SK-N-SH (cell line): ENCODE measurements around the gene CADM1. TPM values are rescaled to one million over a fixed set of nuclear protein-coding genes. Genes with fewer than 3 reads are reported as not detected.

Experiments used
- CTCF ChIA-PET: fragments of 300-600, 350-600 bp; formaldehyde crosslinking; extraction: SDS; loops from one replicate; lab custom pipeline; 2021; lab: Yijun Ruan, JAX
- POLR2A ChIA-PET: fragments of 350-600 bp; sonication (Branson Sonifier 250); formaldehyde crosslinking; extraction: SDS; loops from one replicate; lab custom pipeline; 2020; ENCODE audit warnings: antibody characterized with exemption, inconsistent platforms; lab: Yijun Ruan, JAX
- DNase-seq: peaks from one replicate; pipeline ENCODE4 v3.0.0; 2012
- H2AFZ ChIP-seq: fragments of 200-600 bp; sonication (generic); 2 replicates; pipeline ENCODE4 v1.8.1; 2016; ENCODE audit warnings: antibody characterized with exemption, mild to moderate bottlenecking, low read depth
- H3F3A ChIP-seq: fragments of 200-600 bp; sonication (generic); replicated peaks from 2 replicates; pipeline ENCODE3; 2016; ENCODE audit warnings: antibody characterized with exemption, mild to moderate bottlenecking; ENCODE audit not compliant: insufficient read depth
- H3K27ac ChIP-seq, 2 experiments: fragments of 200-500 bp in 1 of 2; fragments of 200-600 bp in 1 of 2; sonication (Bioruptor generic) in 1 of 2; sonication (generic), shearing (Covaris generic) in 1 of 2; 2 replicates each; pipeline versions ENCODE4 v1.5.1 to v1.6.1; 2014 to 2016; ENCODE audit warnings: low read depth in 2 of 2, inconsistent platforms in 1 of 2, low read length in 1 of 2, mild to moderate bottlenecking in 1 of 2, mixed read lengths in 1 of 2
- H3K27me3 ChIP-seq: fragments of 200-600 bp; sonication (generic), shearing (Covaris generic); 2 replicates; pipeline ENCODE4 v1.6.1; 2016; ENCODE audit warnings: mixed run types; ENCODE audit not compliant: insufficient read depth
- H3K36me3 ChIP-seq, 2 experiments: fragments of 200-500 bp in 1 of 2; fragments of 200-600 bp in 1 of 2; sonication (Bioruptor generic) in 1 of 2; sonication (generic) in 1 of 2; replicated peaks in 1 of 2; 2 replicates each; pipeline versions ENCODE3 to v1.5.1; 2014 to 2016; ENCODE audit warnings: low read length in 1 of 2, mild to moderate bottlenecking in 1 of 2; ENCODE audit not compliant: insufficient read depth in 2 of 2, control insufficient read depth in 1 of 2
- H3K4me1 ChIP-seq, 2 experiments: fragments of 200-500 bp in 1 of 2; fragments of 200-600 bp in 1 of 2; sonication (Bioruptor generic) in 1 of 2; sonication (generic), shearing (Covaris generic) in 1 of 2; 2 replicates each; pipeline versions ENCODE4 v1.5.1 to v1.6.1; 2014 to 2016; ENCODE audit warnings: low read depth in 1 of 2, low read length in 1 of 2, mixed run types in 1 of 2; ENCODE audit not compliant: insufficient read depth in 2 of 2, control insufficient read depth in 1 of 2
- H3K4me2 ChIP-seq: fragments of 200-600 bp; sonication (generic), shearing (Covaris generic); 2 replicates; pipeline ENCODE4 v1.6.1; 2017; ENCODE audit warnings: mixed run types
- H3K4me3 ChIP-seq, 2 experiments: fragments of 200-500 bp in 1 of 2; fragments of 200-600 bp in 1 of 2; sonication (Bioruptor generic) in 1 of 2; sonication (generic), shearing (Covaris generic) in 1 of 2; 2 replicates each; pipeline versions ENCODE4 v1.5.1 to v1.8.1; 2014 to 2016; ENCODE audit warnings: low read depth in 2 of 2, inconsistent platforms in 1 of 2, low read length in 1 of 2, mild to moderate bottlenecking in 1 of 2, mixed read lengths in 1 of 2, moderate library complexity in 1 of 2
- H3K79me2 ChIP-seq: fragments of 200-600 bp; sonication (generic); 2 replicates; pipeline ENCODE4 v1.8.1; 2017; ENCODE audit warnings: mild to moderate bottlenecking; ENCODE audit not compliant: insufficient read depth
- H3K9ac ChIP-seq: fragments of 200-600 bp; sonication (generic); 2 replicates; pipeline ENCODE4 v1.6.1; 2017; ENCODE audit warnings: mixed run types
- H3K9me2 ChIP-seq: fragments of 200-600 bp; sonication (generic); 2 replicates; pipeline ENCODE4 v1.6.1; 2017; ENCODE audit warnings: mixed run types
- H3K9me3 ChIP-seq: fragments of 200-600 bp; sonication (generic); 2 replicates; pipeline ENCODE4 v1.6.1; 2017; ENCODE audit warnings: mixed run types, mild to moderate bottlenecking, moderate library complexity
- H4K20me1 ChIP-seq: fragments of 200-600 bp; sonication (generic); 2 replicates; pipeline ENCODE4 v1.6.1; 2017; ENCODE audit warnings: mild to moderate bottlenecking, mixed run types; ENCODE audit not compliant: insufficient read depth
- CHD2 ChIP-seq: fragments of 150-350 bp; IDR thresholded peaks from 2 replicates; pipeline ENCODE4 v1.6.1; 2018; ENCODE audit warnings: low read length; ENCODE audit not compliant: partially characterized antibody
- CTCF ChIP-seq: fragments of 200-600 bp; sonication (generic); IDR thresholded peaks from 2 replicates; pipeline ENCODE4 v1.6.1; 2017; ENCODE audit warnings: antibody characterized with exemption, mild to moderate bottlenecking, moderate library complexity
- ELF1 ChIP-seq: IDR thresholded peaks from 2 replicates; pipeline ENCODE4 v1.4.0; 2012
- EP300 ChIP-seq, 2 experiments: IDR thresholded peaks; 2 replicates each; pipeline versions ENCODE4 v1.4.0 to v1.6.1; 2012; ENCODE audit warnings: borderline replicate concordance in 1 of 2, low read depth in 1 of 2, low read length in 1 of 2
- EZH2phosphoT487 ChIP-seq: fragments of 200-600 bp; sonication (generic); IDR thresholded peaks from 2 replicates; pipeline ENCODE4 v1.6.1; 2017; ENCODE audit warnings: low read depth, mixed run types, mild to moderate bottlenecking, antibody characterized with exemption, moderate library complexity, borderline replicate concordance
- FOSL2 ChIP-seq: IDR thresholded peaks from 2 replicates; pipeline ENCODE4 v1.4.0; 2012; ENCODE audit warnings: low read depth, mild to moderate bottlenecking, moderate library complexity, borderline replicate concordance
- FOXM1 ChIP-seq: IDR thresholded peaks from 2 replicates; pipeline ENCODE4 v1.4.0; 2012; ENCODE audit warnings: low read depth, mild to moderate bottlenecking
- GABPA ChIP-seq: IDR thresholded peaks from 2 replicates; pipeline ENCODE4 v1.4.0; 2012; ENCODE audit warnings: low read depth, mild to moderate bottlenecking
- IRF3 ChIP-seq: fragments of 150-350 bp; IDR thresholded peaks from 2 replicates; pipeline ENCODE4 v1.6.1; 2016; ENCODE audit warnings: mild to moderate bottlenecking, low read depth, low read length
- MEF2A ChIP-seq: IDR thresholded peaks from 2 replicates; pipeline ENCODE4 v1.4.0; 2012; ENCODE audit warnings: low read depth, borderline replicate concordance
- NRF1 ChIP-seq: IDR thresholded peaks from 2 replicates; pipeline ENCODE4 v1.6.1; 2012; ENCODE audit warnings: low read depth, mild to moderate bottlenecking, low read length
- POLR2AphosphoS5 ChIP-seq: IDR thresholded peaks from 2 replicates; pipeline ENCODE4 v1.6.1; 2012; ENCODE audit warnings: low read depth, low read length
- RCOR1 ChIP-seq: fragments of 150-350 bp; IDR thresholded peaks from 2 replicates; pipeline ENCODE4 v1.6.1; 2017; ENCODE audit warnings: antibody characterized with exemption, low read length
- REST ChIP-seq: IDR thresholded peaks from 2 replicates; pipeline ENCODE4 v1.6.1; 2012; ENCODE audit warnings: mild to moderate bottlenecking, low read depth, low read length, moderate library complexity
- SIN3A ChIP-seq: IDR thresholded peaks from 2 replicates; pipeline ENCODE4 v1.6.1; 2012; ENCODE audit warnings: low read depth, mild to moderate bottlenecking, low read length, moderate library complexity, borderline replicate concordance
- SMC3 ChIP-seq: IDR thresholded peaks from 2 replicates; pipeline ENCODE4 v1.6.1; 2012; ENCODE audit warnings: low read depth, low read length, improper control_type of control experiment
- TAF1 ChIP-seq: IDR thresholded peaks from 2 replicates; pipeline ENCODE4 v1.6.1; 2012; ENCODE audit warnings: low read depth, mild to moderate bottlenecking, low read length, moderate library complexity, borderline replicate concordance
- TEAD4 ChIP-seq: IDR thresholded peaks from 2 replicates; pipeline ENCODE4 v1.4.0; 2012; ENCODE audit warnings: mild to moderate bottlenecking, borderline replicate concordance; ENCODE audit not compliant: insufficient read depth
- USF1 ChIP-seq: IDR thresholded peaks from 2 replicates; pipeline ENCODE4 v1.4.0; 2012; ENCODE audit warnings: low read depth, borderline replicate concordance
- USF2 ChIP-seq: fragments of 150-350 bp; IDR thresholded peaks from 2 replicates; pipeline ENCODE4 v1.6.1; 2017; ENCODE audit warnings: antibody characterized with exemption, low read length, low read depth, borderline replicate concordance
- WGBS: methylation state at CpG from one replicate; pipeline ENCODE4 v1.1.6; 2017; ENCODE audit warnings: low lambda C conversion rate; 5-methylcytosine and 5-hydroxymethylcytosine counted together
- polyA plus RNA-seq, 3 experiments: library from polyadenylated mRNA; depleted of rRNA; stranded (reverse); fragments of >200 nt; gene quantifications; 2 replicates each; pipeline ENCODE4 v1.2.3, GENCODE V29; 2012

The CADM1 gene
- polyA plus RNA-seq, 1 of the 3 experiments (the other 2 are of a cell fraction): 7.9 TPM

- TF ChIP-seq REST (no peak), USF1 (no peak), ELF1 (no peak)
Measured at GRCh38 chr11:115234794-115235193, 269.4 kb downstream of the CADM1 start (continued).

GRCh38 chr11:115226556-115226955 is 277.7 kb downstream of the CADM1 start:
- no peaks in the 10 kb centered on the region for H3K27me3 ChIP-seq
- no peak overlapping the region for H3K9ac ChIP-seq
- DNase-seq: no peak
- H3K9me3 ChIP-seq: no peaks in the 10 kb centered on the region
- H3K4me1 ChIP-seq: peaks cover 2 to 6% of the 10 kb centered on the region in 2 experiments; a peak in 3 of 4 replicates
- H3K36me3 ChIP-seq: peaks cover 0 to 36% of the 10 kb centered on the region in 2 experiments
- ChIA-PET POLR2A (no interaction called here), CTCF (no interaction called here)
- peak overlapping the region in 1 of 2 experiments; percentile 9; a peak in 1 of 4 replicates for H3K27ac ChIP-seq
- H3F3A ChIP-seq: peaks cover 7% of the 10 kb centered on the region
- no peak overlapping the region for H2AFZ ChIP-seq
- H3K4me2 ChIP-seq: no peak overlapping the region
- H3K9me2 ChIP-seq: no peaks in the 10 kb centered on the region
- no peak overlapping the region for H3K4me3 ChIP-seq
- H4K20me1 ChIP-seq: no peaks in the 10 kb centered on the region
- 3% methylated on average over 2 of the region's 2 CpGs for WGBS
- no peaks in the 10 kb centered on the region for H3K79me2 ChIP-seq
- TF ChIP-seq RCOR1: no peak
- peak in 1 of 2 experiments; percentile 56; a peak in 1 of 4 replicates for TF ChIP-seq EP300 (IDR thresholded peaks at IDR 0.05; ENCODE audit: borderline replicate concordance in 1 of 2, low read depth in 1 of 2, low read length in 1 of 2)
- no peak for TF ChIP-seq CTCF
- TF ChIP-seq TAF1: no peak
- TF ChIP-seq SMC3: no peak
- TF ChIP-seq POLR2AphosphoS5: no peak
- TF ChIP-seq CHD2: no peak
- no peak for TF ChIP-seq GABPA
- no peak for TF ChIP-seq USF2
- TF ChIP-seq EZH2phosphoT487: no peak
- peak; percentile 49; the same call in 1 of the 2 replicates for TF ChIP-seq FOSL2
- TF ChIP-seq SIN3A: no peak
- TF ChIP-seq NRF1: no peak
- TF ChIP-seq FOXM1: no peak
- peak; percentile 80; the same call in 1 of the 2 replicates for TF ChIP-seq TEAD4
- TF ChIP-seq MEF2A: no peak
- TF ChIP-seq IRF3: no peak
